ENCODE results near the gene ZEB2. TPM values are rescaled to one million over a fixed set of nuclear protein-coding genes. Genes with fewer than 3 reads are reported as not detected.

Gene ZEB2
- total RNA-seq, 1 donor from 2014 or later = 329 TPM

DNA sequence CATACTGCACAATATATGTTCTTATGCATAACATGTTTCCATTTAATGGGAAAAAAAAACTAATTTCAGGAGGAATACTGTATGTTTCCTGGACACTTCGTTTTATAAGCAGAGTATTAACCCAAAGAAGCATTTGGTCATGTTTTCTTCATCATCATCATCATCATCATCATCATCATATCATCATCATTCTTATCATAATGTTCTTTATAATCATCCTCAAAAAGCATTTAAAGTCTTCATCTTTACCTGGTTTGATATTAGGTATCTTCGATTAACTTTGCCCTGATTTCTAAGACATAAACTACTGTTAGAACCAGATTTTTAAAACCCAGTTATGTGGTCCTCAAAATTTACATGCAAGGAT, 47.9 kb downstream of the ZEB2 start:
- no peak for DNase-seq (ENCODE audit: low spot score)

- no peak for DNase-seq (ENCODE audit: low spot score)
These were observed 48.4 kb downstream of the ZEB2 start for GRCh38 chr2:144471305-144472045.

GRCh38 chr2:144470816-144471215, 49.1 kb downstream of the ZEB2 start:
- no peak for DNase-seq (ENCODE audit: low spot score)

- DNase-seq (ENCODE audit: low spot score) = no peak
These were observed 49.6 kb downstream of the ZEB2 start for GRCh38 chr2:144470334-144470733.

DNA sequence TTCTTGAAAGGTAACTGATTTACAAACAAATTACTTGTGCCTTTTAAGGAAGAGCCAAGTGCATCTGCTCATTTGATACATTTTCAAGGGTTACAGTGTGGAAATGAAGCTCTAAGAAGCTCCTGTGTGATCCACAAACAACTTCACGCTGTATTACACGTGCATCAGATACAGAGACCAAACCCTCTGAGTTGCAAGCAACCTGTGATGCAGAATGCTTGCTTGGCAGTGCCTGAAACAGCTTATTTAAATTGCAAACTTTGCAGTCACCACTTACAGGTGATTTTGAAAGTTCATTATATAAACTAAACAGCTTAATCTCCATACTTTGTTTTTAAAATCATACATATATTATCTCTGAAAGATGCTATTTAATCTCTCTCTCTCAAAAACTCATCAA, 50.1 kb downstream of the ZEB2 start:
- no peak for DNase-seq (ENCODE audit: low spot score)

GRCh38 chr2:144468823-144469595, 50.9 kb downstream of the ZEB2 start:
- DNase-seq (ENCODE audit: low spot score) = no peak

GRCh38 chr2:144467502-144468137, 52.3 kb downstream of the ZEB2 start:
- no peak for DNase-seq (ENCODE audit: low spot score)

- no peak for DNase-seq (ENCODE audit: low spot score)
These were observed 53.3 kb downstream of the ZEB2 start for GRCh38 chr2:144466637-144467036.

- DNase-seq (ENCODE audit: low spot score) = no peak
These were observed 54.2 kb downstream of the ZEB2 start for GRCh38 chr2:144465749-144466148.

- no peak for DNase-seq (ENCODE audit: low spot score)
These were observed 55.2 kb downstream of the ZEB2 start for GRCh38 chr2:144464730-144465129.

GRCh38 chr2:144463266-144463665, 56.7 kb downstream of the ZEB2 start:
- DNase-seq (ENCODE audit: low spot score) = no peak

- DNase-seq (ENCODE audit: low spot score) = no peak
These were observed 57.7 kb downstream of the ZEB2 start for GRCh38 chr2:144462266-144462665.

DNA sequence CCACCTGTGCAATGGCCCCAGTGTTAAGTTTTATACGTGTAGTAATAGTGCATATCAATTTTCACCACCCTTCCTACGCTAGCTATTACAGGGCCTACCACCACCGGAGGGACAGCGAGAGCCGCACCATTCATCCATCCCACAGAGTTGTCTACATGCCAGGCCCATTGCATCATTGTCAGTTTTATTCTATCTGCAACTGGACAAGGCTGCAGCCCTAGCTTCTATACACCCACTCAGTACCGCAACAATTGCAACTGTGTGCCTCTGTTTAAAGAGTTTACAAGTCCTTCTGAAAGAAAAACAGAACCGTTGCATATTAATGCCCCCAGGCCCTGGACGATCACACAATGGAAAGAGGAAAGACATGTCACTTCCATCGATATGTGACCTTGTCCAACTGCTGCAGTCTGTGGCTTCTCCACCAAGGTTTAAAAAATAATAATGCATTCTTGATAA, 58.6 kb downstream of the ZEB2 start:
- no peak for DNase-seq (ENCODE audit: low spot score)

DNA sequence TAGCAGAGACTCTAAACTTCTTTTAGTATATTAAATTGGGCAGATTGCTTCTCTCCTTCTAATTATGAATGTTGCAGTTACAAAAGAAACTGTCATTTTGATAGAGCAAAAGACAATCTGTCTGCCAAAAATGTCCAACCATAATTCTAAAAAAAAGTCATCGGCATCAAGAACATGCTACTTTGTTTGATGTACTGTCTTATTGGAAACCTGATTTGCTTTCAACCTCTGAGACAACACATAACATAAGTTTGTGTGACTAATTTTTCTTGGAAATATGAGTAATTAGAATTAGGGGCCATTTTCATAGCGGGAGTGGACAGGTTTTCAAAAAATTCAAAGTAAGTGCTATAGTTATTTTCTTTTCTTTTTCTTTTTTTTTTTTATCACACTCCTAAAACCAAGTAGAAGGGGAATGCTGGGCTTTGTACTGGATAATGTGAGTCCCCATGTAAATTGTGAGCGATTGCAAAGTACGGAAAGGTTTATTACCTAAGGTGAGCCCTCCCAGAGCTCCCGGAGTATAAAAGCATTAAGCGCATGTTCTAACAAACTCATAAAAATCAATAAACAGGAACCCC, 59.1 kb downstream of the ZEB2 start:
- no peak for DNase-seq (ENCODE audit: low spot score)

- DNase-seq (ENCODE audit: low spot score) = no peak
These were observed 60.0 kb downstream of the ZEB2 start for GRCh38 chr2:144459937-144460336.

DNA sequence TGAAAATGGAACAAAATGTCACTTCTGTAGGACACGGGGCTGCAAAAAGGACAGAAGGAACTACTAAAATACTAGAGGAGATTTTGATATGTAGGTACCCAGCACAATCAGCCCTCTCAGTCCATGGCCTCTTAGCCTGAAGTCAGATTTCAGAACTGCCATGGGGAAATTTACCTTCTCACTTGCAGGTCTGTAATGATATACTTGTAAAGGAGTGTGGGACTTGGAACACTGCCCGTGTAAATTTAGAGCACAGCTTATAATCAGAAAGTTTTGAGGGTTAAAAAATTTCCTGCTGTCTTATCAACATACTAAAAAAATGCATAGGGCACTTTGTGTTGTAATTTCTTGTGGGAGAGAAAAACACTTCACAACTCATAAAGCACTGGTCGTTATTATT, 60.6 kb downstream of the ZEB2 start:
- DNase-seq (ENCODE audit: low spot score) = no peak

DNA sequence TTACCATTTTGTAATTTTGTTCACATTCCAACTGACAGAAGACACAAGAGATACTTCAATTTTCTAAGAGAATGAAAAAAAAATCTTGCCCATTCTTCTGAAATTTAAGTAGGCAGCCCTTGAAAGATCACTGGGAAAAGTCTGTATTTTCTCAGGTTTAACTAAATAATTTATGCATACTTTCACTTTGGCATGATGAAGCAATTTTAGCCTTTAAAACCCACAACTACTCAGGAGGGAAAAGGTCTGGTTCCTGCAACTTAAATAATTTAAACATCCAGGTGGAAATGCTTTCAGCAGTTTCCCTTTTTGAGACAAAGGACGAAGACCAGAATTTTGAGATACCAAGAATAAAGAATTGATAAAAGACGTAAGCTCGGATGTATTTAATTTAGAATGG, 61.4 kb downstream of the ZEB2 start:
- no peak for DNase-seq (ENCODE audit: low spot score)

GRCh38 chr2:144456680-144457079, 63.2 kb downstream of the ZEB2 start:
- no peak for DNase-seq (ENCODE audit: low spot score)

GRCh38 chr2:144455987-144456386, 63.9 kb downstream of the ZEB2 start:
- DNase-seq (ENCODE audit: low spot score) = no peak

- no peak for DNase-seq (ENCODE audit: low spot score)
These were observed 65.2 kb downstream of the ZEB2 start for GRCh38 chr2:144454466-144455287.

All from mesenteric fat pad (tissue), 1 donor.